BJ (cell line): ENCODE measurements around the gene FANCD2. TPM values are rescaled to one million over a fixed set of nuclear protein-coding genes. Genes with fewer than 3 reads are reported as not detected.
"Not testable (repeated sequence)": the region's sequence is repeated elsewhere in the genome, so short reads cannot be mapped to it uniquely, and the experiment has no call there.

Experiments
- CTCF ChIA-PET: fragments of 350-600 bp; formaldehyde crosslinking; extraction: SDS; loops from one replicate; lab custom pipeline; 2021; ENCODE audit warnings: antibody characterized with exemption, inconsistent platforms; lab: Yijun Ruan, JAX
- POLR2A ChIA-PET: fragments of 300-600 bp; sonication (Branson Sonifier 250); formaldehyde crosslinking; extraction: SDS; loops from one replicate; lab custom pipeline; 2021; ENCODE audit warnings: antibody characterized with exemption; lab: Charles Lee
- DNase-seq: peaks from one replicate; pipeline ENCODE4 v3.0.0-alpha.2; 2011; ENCODE audit warnings: low read depth
- H3K27me3 ChIP-seq: 2 replicates; pipeline ENCODE4 v1.6.0; 2011; ENCODE audit warnings: low read length; ENCODE audit not compliant: control insufficient read depth, insufficient read depth
- H3K36me3 ChIP-seq: 2 replicates; pipeline ENCODE4 v1.5.1; 2011; ENCODE audit warnings: low read length; ENCODE audit not compliant: control insufficient read depth, insufficient read depth
- H3K4me3 ChIP-seq: 2 replicates; pipeline ENCODE4 v1.5.1; 2011; ENCODE audit warnings: low read depth, mild to moderate bottlenecking, control low read depth, low read length
- CTCF ChIP-seq: IDR thresholded peaks from 2 replicates; pipeline ENCODE4 v1.5.1; 2011; ENCODE audit warnings: low read depth, mild to moderate bottlenecking, control low read depth, inconsistent platforms, low read length, moderate library complexity; ENCODE audit not compliant: insufficient read depth
- polyA plus RNA-seq: library from polyadenylated mRNA; depleted of rRNA; stranded (reverse); fragments of >200 nt; gene quantifications from 2 replicates; pipeline ENCODE4 v1.2.3, GENCODE V29; 2011

Gene FANCD2
- polyA plus RNA-seq, 1 experiment = 5.6 TPM

GRCh38 chr3:10090179-10090578 lies 63.9 kb downstream of the FANCD2 start:
- CTCF ChIA-PET = interaction anchor here (1.0 kb wide), 1 partner anchor 10 kb away, joined by 3 read pairs; no protein-coding TSS in a partner anchor
- Histone ChIP-seq H3K36me3 (no peaks in the 10 kb centered on the region; the same call in 1 of the 2 replicates), H3K27me3 (no peaks in the 10 kb centered on the region), H3K4me3 (no peak overlapping the region)
- DNase-seq = no peak
- POLR2A ChIA-PET = no interaction called here
- TF ChIP-seq CTCF = no peak

GRCh38 chr3:10090774-10091173 lies 64.5 kb downstream of the FANCD2 start:
- POLR2A ChIA-PET, H3K4me3 ChIP-seq, H3K27me3 ChIP-seq, H3K36me3 ChIP-seq, CTCF ChIA-PET, DNase-seq: not testable (repeated sequence)

- POLR2A ChIA-PET, DNase-seq, H3K4me3 ChIP-seq, CTCF ChIA-PET, H3K36me3 ChIP-seq, H3K27me3 ChIP-seq: not testable (repeated sequence)
These were observed 65.2 kb downstream of the FANCD2 start for GRCh38 chr3:10091387-10091786.

- CTCF ChIA-PET = interaction anchor here (0.6 kb wide), 1 partner anchor 19 kb away, joined by 4 read pairs; no protein-coding TSS in a partner anchor
These were observed 67.4 kb downstream of the FANCD2 start for GRCh38 chr3:10093678-10094077.

GRCh38 chr3:10099041-10099440 lies 72.8 kb downstream of the FANCD2 start:
- Histone ChIP-seq H3K36me3 (no peaks in the 10 kb centered on the region), H3K27me3 (no peaks in the 10 kb centered on the region), H3K4me3 (no peak overlapping the region)
- ChIA-PET POLR2A (no interaction called here), CTCF (interaction anchor here (0.8 kb wide), 1 partner anchor 10 kb away, joined by 3 read pairs; no protein-coding TSS in a partner anchor)
- no peak for DNase-seq
- TF ChIP-seq CTCF = no peak

More at GRCh38 chr3:10093678-10094077, 67.4 kb downstream of the FANCD2 start:
- Histone ChIP-seq H3K36me3 (no peaks in the 10 kb centered on the region; the same call in 1 of the 2 replicates), H3K27me3 (no peaks in the 10 kb centered on the region), H3K4me3 (no peak overlapping the region)
- POLR2A ChIA-PET = no interaction called here
- TF ChIP-seq CTCF = no peak
- DNase-seq = no peak

- TF ChIP-seq CTCF = no peak
- CTCF ChIA-PET = no interaction called here
- no peak for DNase-seq
- Histone ChIP-seq H3K4me3 (no peak overlapping the region), H3K36me3 (no peaks in the 10 kb centered on the region), H3K27me3 (no peaks in the 10 kb centered on the region)
- POLR2A ChIA-PET = no interaction called here
These were observed 80.7 kb downstream of the FANCD2 start for GRCh38 chr3:10106919-10107318.
